HL-60 (cell line): ENCODE results near the gene CCDC154.

Source experiments
- SPI1 ChIP-seq: IDR thresholded peaks from 2 replicates; pipeline ENCODE4 v1.6.1; 2012; ENCODE audit warnings: low read depth, mild to moderate bottlenecking, borderline replicate concordance
- TF ChIP-seq, protein P1 (sequence below): IDR thresholded peaks from one replicate; pipeline ENCODE4 v1.5.1; 2011; ENCODE audit warnings: low read length, control low read depth, inconsistent platforms; ENCODE audit not compliant: insufficient read depth

DNA sequence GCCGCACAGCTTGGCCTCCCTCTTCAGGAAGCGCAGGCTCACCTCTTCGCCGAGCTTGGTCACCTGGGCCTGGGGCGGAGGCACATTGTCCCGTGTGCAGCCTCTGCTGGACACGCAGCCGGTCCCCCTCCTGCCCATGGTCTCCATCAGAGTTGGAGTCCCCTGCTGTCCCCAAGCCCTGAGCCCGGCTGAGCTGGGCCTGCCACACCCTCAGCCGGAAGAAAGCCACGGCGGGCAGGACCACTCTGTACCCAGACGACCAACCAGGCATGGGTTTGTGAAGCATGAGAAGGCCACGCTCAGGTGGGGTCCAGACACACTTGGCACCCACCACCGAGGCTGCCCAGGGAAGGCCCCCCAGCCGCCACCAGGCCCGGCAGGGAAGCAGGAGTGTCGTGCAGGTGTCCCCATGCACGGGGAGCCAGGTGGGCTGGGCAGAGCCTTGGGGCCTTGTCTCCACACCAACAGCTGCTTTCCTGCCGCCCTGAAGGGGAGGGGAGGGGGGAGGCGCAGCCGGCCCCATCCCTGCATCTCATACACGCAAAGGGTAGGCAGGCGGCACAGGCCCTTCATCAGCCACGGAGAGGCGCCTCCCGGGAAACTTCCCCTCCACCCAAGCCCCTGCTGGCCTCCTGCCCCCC is 5.2 kb downstream of the CCDC154 start:
- TF ChIP-seq, protein P1, sequence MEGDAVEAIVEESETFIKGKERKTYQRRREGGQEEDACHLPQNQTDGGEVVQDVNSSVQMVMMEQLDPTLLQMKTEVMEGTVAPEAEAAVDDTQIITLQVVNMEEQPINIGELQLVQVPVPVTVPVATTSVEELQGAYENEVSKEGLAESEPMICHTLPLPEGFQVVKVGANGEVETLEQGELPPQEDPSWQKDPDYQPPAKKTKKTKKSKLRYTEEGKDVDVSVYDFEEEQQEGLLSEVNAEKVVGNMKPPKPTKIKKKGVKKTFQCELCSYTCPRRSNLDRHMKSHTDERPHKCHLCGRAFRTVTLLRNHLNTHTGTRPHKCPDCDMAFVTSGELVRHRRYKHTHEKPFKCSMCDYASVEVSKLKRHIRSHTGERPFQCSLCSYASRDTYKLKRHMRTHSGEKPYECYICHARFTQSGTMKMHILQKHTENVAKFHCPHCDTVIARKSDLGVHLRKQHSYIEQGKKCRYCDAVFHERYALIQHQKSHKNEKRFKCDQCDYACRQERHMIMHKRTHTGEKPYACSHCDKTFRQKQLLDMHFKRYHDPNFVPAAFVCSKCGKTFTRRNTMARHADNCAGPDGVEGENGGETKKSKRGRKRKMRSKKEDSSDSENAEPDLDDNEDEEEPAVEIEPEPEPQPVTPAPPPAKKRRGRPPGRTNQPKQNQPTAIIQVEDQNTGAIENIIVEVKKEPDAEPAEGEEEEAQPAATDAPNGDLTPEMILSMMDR = no peak
- TF ChIP-seq SPI1 = no peak
